Breast epithelium (tissue), 4 donors: ENCODE measurements around the gene RNF7. TPM values are rescaled to one million over a fixed set of nuclear protein-coding genes. Genes with fewer than 3 reads are reported as not detected.
A peak's percentile ranks its signal among the peaks of the same experiment; 100 is the strongest.

Source experiments
- DNase-seq, 2 donors: peaks; one replicate each; pipeline ENCODE4 v3.0.0-alpha.2; 2019; ENCODE audit warnings: low spot score in 2 of 2
- H3K27ac ChIP-seq, 2 donors: fragments of 200-600 bp; sonication (generic) in 1 of 2; one replicate each; pipeline ENCODE4 v1.5.1; 2016 to 2019; ENCODE audit warnings: mild to moderate bottlenecking in 1 of 2
- H3K27me3 ChIP-seq, 2 donors: fragments of 200-600 bp; sonication (generic) in 1 of 2; one replicate each; pipeline versions ENCODE4 v1.5.1 to v1.6.0; 2017 to 2019; ENCODE audit warnings: control low read depth in 1 of 2, mild to moderate bottlenecking in 1 of 2
- H3K36me3 ChIP-seq: fragments of 200-600 bp; one replicate; pipeline ENCODE4 v1.5.1; 2019
- H3K4me1 ChIP-seq, 2 donors: fragments of 200-600 bp; sonication (generic); one replicate each; pipeline ENCODE4 v1.5.1; 2016 to 2019; ENCODE audit warnings: control low read depth in 1 of 2
- H3K4me3 ChIP-seq, 3 donors: fragments of 200-600 bp; sonication (generic); 1 replicate in 2 of 3; 2 replicates in 1 of 3; pipeline ENCODE4 v1.5.1; 2016 to 2019; ENCODE audit warnings: mild to moderate bottlenecking in 3 of 3, moderate library complexity in 2 of 3
- H3K9me3 ChIP-seq, 2 donors: fragments of 200-600 bp; sonication (generic) in 1 of 2; one replicate each; pipeline ENCODE4 v1.5.1; 2016 to 2019; ENCODE audit warnings: control low read depth in 1 of 2
- POLR2A ChIP-seq: fragments of 450-650 bp; IDR thresholded peaks from one replicate; pipeline ENCODE4 v1.6.1; 2016; ENCODE audit warnings: antibody characterized with exemption, mild to moderate bottlenecking, moderate library complexity
- POLR2AphosphoS5 ChIP-seq, 3 donors: sonication (generic); formaldehyde crosslinking; IDR thresholded peaks; one replicate each; pipeline ENCODE4 v1.6.1; 2017; ENCODE audit warnings: antibody characterized with exemption in 3 of 3
- intact Hi-C: fragments of 100-400 bp; cut with DNase I; formaldehyde crosslinking; loops from one replicate; pipeline ENCODE4 v1.15.1; 2023; ENCODE audit warnings: low total_unique reads
- total RNA-seq, 3 donors: library from RNA; depleted of rRNA; stranded (reverse); fragments of >200 nt; gene quantifications; one replicate each; pipeline ENCODE4 v1.1.0, GENCODE V29; 2016
- TF ChIP-seq, protein P1 (sequence below), 3 donors: fragments of 450-650 bp; IDR thresholded peaks; one replicate each; pipeline ENCODE4 v1.5.1; 2016 to 2017; ENCODE audit warnings: antibody characterized with exemption in 3 of 3, mild to moderate bottlenecking in 3 of 3, moderate library complexity in 3 of 3

RNF7 gene
- total RNA-seq, 3 donors from 2014 or later: 80.5 to 101 (median 86.8) TPM

DNA sequence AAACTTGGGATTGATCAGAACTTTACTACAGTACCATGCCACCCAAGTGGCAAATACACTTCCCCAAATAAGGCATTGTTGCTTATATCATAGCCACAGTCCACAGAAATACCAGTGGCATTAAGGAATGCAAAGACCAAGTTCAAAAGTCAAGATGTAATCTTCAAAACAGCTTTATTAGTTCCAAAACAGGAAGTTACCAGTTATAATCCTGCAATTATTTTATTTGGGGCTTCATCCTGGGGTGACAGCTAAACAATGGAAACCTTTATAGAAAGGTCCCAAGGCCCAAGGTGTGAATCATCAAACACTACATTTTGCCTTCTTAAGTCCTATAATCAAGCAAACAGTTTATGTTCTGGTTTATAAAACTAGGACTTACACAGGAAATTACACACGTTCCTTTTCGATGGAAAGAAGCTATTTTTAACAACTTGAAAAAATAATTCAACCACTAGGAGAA lies 30.3 kb upstream of the RNF7 start:
- DNase-seq: no peak
- Histone ChIP-seq H3K9me3 (no peaks in the 10 kb centered on the region), H3K4me3 (no peak overlapping the region), H3K4me1 (no peaks in the 10 kb centered on the region), H3K27me3 (no peaks in the 10 kb centered on the region), H3K27ac (peak overlapping the region; percentile 69 to 80), H3K36me3 (no peaks in the 10 kb centered on the region)
- no peak for TF ChIP-seq POLR2A
- no peak for TF ChIP-seq POLR2AphosphoS5 (IDR thresholded peaks at IDR 0.05)
- intact Hi-C loops: no loop called here

DNA sequence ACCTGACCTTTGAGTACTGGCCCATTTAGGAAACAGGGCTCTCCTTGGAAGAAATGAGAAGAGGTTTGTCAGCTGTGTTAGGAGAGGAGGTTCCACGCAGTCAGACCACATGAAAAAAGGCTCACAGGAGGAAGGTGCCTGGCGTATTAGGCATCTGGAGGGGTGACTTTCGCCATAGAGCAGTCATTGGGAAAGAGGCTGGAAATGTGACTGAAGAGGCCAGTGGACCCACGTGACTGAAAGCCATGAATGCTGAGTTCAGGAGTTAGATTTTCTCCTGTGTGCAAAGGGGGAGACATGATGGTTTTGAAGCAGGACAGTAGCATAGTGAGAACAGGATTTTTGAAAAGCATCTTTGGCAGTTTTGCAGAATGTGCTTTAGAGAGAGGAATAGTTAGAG lies 29.7 kb upstream of the RNF7 start:
- TF ChIP-seq POLR2AphosphoS5 (IDR thresholded peaks at IDR 0.05): no peak
- no peak for TF ChIP-seq POLR2A
- TF ChIP-seq, protein P1, sequence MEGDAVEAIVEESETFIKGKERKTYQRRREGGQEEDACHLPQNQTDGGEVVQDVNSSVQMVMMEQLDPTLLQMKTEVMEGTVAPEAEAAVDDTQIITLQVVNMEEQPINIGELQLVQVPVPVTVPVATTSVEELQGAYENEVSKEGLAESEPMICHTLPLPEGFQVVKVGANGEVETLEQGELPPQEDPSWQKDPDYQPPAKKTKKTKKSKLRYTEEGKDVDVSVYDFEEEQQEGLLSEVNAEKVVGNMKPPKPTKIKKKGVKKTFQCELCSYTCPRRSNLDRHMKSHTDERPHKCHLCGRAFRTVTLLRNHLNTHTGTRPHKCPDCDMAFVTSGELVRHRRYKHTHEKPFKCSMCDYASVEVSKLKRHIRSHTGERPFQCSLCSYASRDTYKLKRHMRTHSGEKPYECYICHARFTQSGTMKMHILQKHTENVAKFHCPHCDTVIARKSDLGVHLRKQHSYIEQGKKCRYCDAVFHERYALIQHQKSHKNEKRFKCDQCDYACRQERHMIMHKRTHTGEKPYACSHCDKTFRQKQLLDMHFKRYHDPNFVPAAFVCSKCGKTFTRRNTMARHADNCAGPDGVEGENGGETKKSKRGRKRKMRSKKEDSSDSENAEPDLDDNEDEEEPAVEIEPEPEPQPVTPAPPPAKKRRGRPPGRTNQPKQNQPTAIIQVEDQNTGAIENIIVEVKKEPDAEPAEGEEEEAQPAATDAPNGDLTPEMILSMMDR (IDR thresholded peaks at IDR 0.05): no peak
- intact Hi-C loops: no loop called here
- peak overlapping the region; percentile 69 to 80 for H3K27ac ChIP-seq

DNA sequence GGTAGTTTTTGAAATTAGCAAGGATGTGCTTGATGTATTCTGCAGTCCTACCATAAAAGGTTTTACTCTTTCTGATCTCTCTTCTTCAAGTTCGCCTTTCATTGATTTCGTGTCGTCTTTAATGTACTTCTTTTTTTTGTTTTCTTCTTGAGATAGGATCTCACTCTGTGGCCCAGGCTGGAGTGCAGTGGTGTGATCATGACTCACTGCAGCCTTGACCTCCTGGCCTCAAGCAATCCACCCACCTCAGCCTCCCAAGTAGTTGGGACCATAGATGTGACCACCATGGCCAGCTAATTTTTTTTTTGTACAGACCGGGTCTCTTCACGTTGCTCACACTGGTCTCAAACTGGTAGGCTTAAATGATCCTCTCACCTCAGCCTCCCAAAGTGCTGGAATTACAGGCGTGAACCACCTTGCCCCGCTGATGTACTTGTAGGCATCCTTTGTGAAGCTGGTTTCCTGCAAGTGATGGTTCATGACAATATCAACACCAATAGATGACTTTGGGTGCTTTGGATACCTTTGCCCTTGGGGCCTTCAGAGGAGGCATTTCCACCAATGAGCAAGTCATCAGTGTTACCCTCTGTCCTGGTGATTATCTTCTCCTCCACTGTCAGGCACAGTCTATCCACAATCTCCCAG lies 28.9 kb upstream of the RNF7 start:
- H3K27ac ChIP-seq: no peak overlapping the region
- H3K36me3 ChIP-seq: no peaks in the 10 kb centered on the region
- no peaks in the 10 kb centered on the region for H3K27me3 ChIP-seq
- H3K9me3 ChIP-seq: no peaks in the 10 kb centered on the region
- TF ChIP-seq, protein P1 (IDR thresholded peaks at IDR 0.05): no peak
- TF ChIP-seq POLR2AphosphoS5 (IDR thresholded peaks at IDR 0.05): no peak
- no peak for TF ChIP-seq POLR2A
- intact Hi-C loops: no loop called here
- no peak overlapping the region for H3K4me3 ChIP-seq
- H3K4me1 ChIP-seq: no peaks in the 10 kb centered on the region
- no peak for DNase-seq

More for the DNA sequence above, 29.7 kb upstream of the RNF7 start:
- H3K4me1 ChIP-seq: no peaks in the 10 kb centered on the region
- H3K27me3 ChIP-seq: no peaks in the 10 kb centered on the region
- H3K9me3 ChIP-seq: no peaks in the 10 kb centered on the region
- H3K4me3 ChIP-seq: no peak overlapping the region
- no peak for DNase-seq
- no peaks in the 10 kb centered on the region for H3K36me3 ChIP-seq

DNA sequence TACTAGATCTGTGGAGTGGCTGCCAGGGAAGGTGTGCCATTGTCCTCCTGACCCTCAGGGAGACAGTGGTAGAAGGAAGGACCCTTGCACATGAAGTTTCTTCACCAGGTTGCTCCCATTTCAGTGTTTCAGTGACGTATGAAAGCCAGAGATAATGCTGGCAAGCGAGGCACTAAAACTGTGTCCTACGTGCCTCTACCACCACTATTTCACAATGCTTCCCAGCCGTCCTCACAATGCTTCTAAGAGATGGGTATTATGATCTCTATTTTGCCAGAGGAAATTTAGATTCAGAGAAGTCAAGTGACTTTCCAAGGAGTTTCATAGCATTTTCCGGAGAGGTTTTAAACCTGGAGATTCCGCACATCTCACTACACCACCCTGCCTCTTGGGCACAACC lies 28.0 kb upstream of the RNF7 start:
- Histone ChIP-seq H3K9me3 (no peaks in the 10 kb centered on the region), H3K27ac (no peak overlapping the region), H3K4me1 (no peaks in the 10 kb centered on the region), H3K36me3 (no peaks in the 10 kb centered on the region), H3K27me3 (no peaks in the 10 kb centered on the region), H3K4me3 (no peak overlapping the region)
- TF ChIP-seq, protein P1 (IDR thresholded peaks at IDR 0.05): no peak
- TF ChIP-seq POLR2AphosphoS5 (IDR thresholded peaks at IDR 0.05): no peak
- no peak for TF ChIP-seq POLR2A
- intact Hi-C loops: no loop called here
- no peak for DNase-seq

DNA sequence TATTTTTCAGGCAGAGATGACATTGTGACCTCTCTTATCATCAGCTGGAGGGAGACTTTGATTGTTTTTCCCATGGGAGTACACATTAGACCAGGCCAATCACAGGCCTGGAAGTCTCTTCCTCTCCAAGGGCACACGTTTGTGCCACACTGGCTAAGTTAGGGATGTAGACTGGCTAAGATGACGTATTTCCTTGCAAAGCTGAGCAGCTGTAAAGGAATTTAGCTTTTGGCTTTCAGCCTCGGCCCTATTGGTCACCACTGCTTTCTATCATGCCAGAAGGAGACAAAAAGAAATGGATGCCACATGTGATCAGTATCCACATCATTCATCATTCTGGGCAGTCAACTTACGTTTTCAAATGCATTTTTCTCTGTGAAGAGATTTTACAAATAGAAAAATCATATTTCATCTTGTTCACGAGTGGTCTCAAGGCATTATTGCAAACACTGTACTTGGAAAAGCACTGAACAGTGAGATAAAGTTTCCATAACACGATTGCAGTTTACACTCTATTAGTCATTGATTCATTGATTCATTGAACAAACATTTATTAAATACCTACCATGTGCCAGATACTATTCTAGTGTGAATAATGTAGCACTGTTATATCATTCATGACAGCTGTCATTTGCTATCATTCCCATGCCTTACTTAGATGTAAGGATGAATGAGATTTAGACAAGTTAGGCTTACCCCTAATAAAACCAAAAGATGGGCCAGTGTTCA lies 27.0 kb upstream of the RNF7 start:
- Histone ChIP-seq H3K27ac (no peak overlapping the region), H3K4me3 (no peak overlapping the region), H3K9me3 (no peaks in the 10 kb centered on the region), H3K27me3 (no peaks in the 10 kb centered on the region), H3K4me1 (no peaks in the 10 kb centered on the region), H3K36me3 (no peaks in the 10 kb centered on the region)
- no peak for DNase-seq
- TF ChIP-seq, protein P1 (IDR thresholded peaks at IDR 0.05): no peak
- TF ChIP-seq POLR2A (no peak), POLR2AphosphoS5 (IDR thresholded peaks at IDR 0.05) (no peak)
- intact Hi-C loops: no loop called here
